BE2C (cell line): Measurements from ENCODE around the gene SBF1.

Experiments used
- DNase-seq: peaks from one replicate; pipeline ENCODE4 v3.0.0-alpha.2; 2020
- H3K27me3 ChIP-seq: fragments of 250-450 bp; sonication (Bioruptor Pico); 2 replicates; pipeline ENCODE4 v1.5.1; 2020; ENCODE audit warnings: mild to moderate bottlenecking
- H3K36me3 ChIP-seq: fragments of 250-450 bp; sonication (Bioruptor Pico); 2 replicates; pipeline ENCODE4 v1.5.1; 2020; ENCODE audit warnings: mild to moderate bottlenecking
- H3K4me1 ChIP-seq: fragments of 250-450 bp; sonication (Bioruptor Pico); 2 replicates; pipeline ENCODE4 v1.5.1; 2020
- H3K4me3 ChIP-seq: 2 replicates; pipeline ENCODE4 v1.5.1; 2011; ENCODE audit warnings: low read depth, low read length
- H3K9me3 ChIP-seq: fragments of 250-450 bp; sonication (Bioruptor Pico); 2 replicates; pipeline ENCODE4 v1.5.1; 2020
- CTCF ChIP-seq: IDR thresholded peaks from 2 replicates; pipeline ENCODE4 v1.5.1; 2012; ENCODE audit warnings: mild to moderate bottlenecking, low read depth, low read length

The SBF1 gene

DNA sequence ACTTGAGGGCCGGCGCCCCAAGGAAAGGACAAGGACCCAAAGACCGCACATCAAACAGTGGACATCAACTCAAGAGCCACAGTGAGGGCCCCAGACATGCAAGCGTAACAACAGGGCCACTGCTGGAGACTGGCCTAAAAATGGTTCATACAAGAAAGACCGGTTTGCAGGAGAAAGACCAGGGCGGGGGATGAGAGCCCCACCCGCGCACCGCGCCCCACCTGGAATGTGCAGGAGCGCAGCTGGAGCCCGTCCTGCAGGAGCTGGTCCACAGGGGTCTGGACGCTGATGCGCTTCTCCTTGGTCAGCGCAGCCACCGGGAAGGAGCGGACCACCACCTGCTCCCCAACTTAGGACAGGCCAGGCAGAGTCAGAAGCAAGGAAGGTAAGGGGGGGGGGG is 13.9 kb downstream of the SBF1 start:
- no peaks in the 10 kb centered on the region for H3K9me3 ChIP-seq
- no peaks in the 10 kb centered on the region for H3K27me3 ChIP-seq
- DNase-seq, result no peak
- no peaks in the 10 kb centered on the region for H3K4me1 ChIP-seq
- H3K4me3 ChIP-seq, result no peak overlapping the region
- peaks cover 79% of the 10 kb centered on the region for H3K36me3 ChIP-seq
- TF ChIP-seq CTCF, result no peak

- no peak for DNase-seq
- no peaks in the 10 kb centered on the region for H3K27me3 ChIP-seq
- no peak for TF ChIP-seq CTCF
- no peaks in the 10 kb centered on the region for H3K9me3 ChIP-seq
- no peaks in the 10 kb centered on the region for H3K4me1 ChIP-seq
- no peak overlapping the region for H3K4me3 ChIP-seq
- H3K36me3 ChIP-seq, result peaks cover 79% of the 10 kb centered on the region
Observed at GRCh38 chr22:50459496-50460140, 15.2 kb downstream of the SBF1 start.

DNA sequence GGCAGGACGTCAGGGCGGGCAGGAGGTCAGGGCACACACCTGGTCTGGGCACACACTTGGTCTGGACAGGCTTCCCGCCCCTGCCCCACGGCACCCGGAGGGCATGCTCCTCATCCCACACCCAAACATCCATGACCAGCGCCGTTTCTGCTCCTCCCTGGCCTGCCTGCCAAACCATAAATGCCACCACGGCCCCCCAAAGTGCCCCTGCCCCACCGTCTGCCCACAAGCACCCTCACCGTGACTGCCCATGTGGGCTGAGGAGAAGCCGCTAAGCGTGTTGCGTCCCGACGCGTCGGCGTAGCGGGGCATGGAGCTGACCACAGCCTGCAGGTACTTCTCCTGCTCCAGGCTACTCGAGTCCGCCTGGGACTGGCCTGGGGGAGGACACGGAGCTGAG is 15.8 kb downstream of the SBF1 start:
- H3K4me3 ChIP-seq, result no peak overlapping the region
- no peaks in the 10 kb centered on the region for H3K27me3 ChIP-seq
- no peak for DNase-seq
- H3K4me1 ChIP-seq, result no peaks in the 10 kb centered on the region
- no peak for TF ChIP-seq CTCF
- no peaks in the 10 kb centered on the region for H3K9me3 ChIP-seq
- peaks cover 73% of the 10 kb centered on the region for H3K36me3 ChIP-seq

DNA sequence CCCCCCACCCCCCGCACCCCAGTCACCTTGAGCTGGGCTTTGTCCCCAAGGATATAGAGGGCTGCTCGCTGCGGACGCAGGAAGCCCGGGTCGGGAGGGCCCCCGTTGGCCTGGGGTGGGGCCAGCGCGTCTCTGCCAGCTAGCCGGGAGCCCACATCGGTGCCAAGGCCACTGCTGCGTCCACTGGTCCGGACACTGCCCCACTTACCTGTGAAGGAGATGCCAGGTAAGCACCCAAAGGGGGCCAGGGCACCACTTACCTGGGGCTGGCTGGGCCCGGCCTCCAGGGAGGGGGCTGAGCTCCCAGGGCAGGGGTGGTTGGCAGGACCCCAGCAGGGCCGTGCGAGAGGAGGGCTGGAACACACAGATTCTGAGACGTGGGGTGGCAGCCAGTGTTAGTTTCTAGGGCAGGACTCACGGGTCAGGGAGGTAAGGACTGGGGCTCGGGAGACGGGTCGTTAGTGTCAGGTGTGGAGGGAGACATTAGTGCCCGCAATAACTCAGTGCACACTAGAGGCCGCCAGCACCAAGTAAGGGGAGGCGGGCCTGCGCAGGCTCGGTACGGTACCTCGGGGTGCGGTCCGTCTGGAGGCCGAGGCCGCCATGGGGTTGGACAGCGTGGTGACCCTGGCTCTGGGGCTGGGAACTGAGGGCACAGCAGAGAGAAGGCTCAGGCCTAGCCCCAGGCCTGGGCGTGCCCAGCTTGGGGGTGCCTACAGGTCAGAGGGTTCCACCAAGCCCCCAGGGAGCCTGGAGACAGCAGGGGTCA is 18.2 kb downstream of the SBF1 start:
- no peak for DNase-seq

GRCh38 chr22:50456026-50456425 is 18.8 kb downstream of the SBF1 start:
- no peaks in the 10 kb centered on the region for H3K9me3 ChIP-seq
- TF ChIP-seq CTCF, result no peak
- no peaks in the 10 kb centered on the region for H3K4me1 ChIP-seq
- H3K36me3 ChIP-seq, result peaks cover 48% of the 10 kb centered on the region
- H3K4me3 ChIP-seq, result no peak overlapping the region
- H3K27me3 ChIP-seq, result no peaks in the 10 kb centered on the region
- DNase-seq, result no peak

More for the DNA sequence above, 18.2 kb downstream of the SBF1 start:
- Histone ChIP-seq H3K27me3 (no peaks in the 10 kb centered on the region), H3K9me3 (no peaks in the 10 kb centered on the region), H3K4me3 (no peak overlapping the region), H3K36me3 (peaks cover 54% of the 10 kb centered on the region), H3K4me1 (no peaks in the 10 kb centered on the region)
- TF ChIP-seq CTCF, result peak; percentile 33; the same call in 1 of the 2 replicates

DNA sequence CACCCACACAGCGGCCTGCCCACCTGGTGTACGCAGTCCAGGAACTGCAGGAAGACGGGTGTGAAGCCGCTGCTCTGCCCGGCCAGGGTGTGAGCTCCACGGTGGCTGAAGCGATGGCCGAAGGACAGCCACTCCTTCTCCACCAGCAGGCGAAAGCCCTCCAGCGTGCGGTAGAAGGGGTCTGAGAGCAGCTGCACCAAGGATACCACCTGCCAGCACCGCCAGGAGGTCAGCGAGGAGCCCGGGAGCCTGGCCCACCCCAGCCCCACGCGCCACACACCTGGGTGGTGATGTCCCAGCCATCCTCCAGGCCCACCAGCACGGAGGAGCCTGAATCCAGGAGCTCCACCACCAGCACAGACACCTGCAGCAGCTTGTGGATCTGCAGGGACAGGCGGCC is 19.6 kb downstream of the SBF1 start:
- Histone ChIP-seq H3K4me1 (no peaks in the 10 kb centered on the region), H3K4me3 (no peak overlapping the region), H3K27me3 (no peaks in the 10 kb centered on the region), H3K36me3 (peaks cover 47% of the 10 kb centered on the region), H3K9me3 (no peaks in the 10 kb centered on the region)
- no peak for DNase-seq
- no peak for TF ChIP-seq CTCF
